Large intestine (tissue), 3 donors: ENCODE measurements around the gene ASGR1. TPM values are rescaled to one million over a fixed set of nuclear protein-coding genes. Genes with fewer than 3 reads are reported as not detected.

Experiments used
- DNase-seq, 2 donors: peaks; one replicate each; pipeline versions ENCODE4 v3.0.0 to v3.0.0-alpha.2; 2013
- H3K27ac ChIP-seq: one replicate; pipeline ENCODE4 v1.5.1; 2013; ENCODE audit warnings: low read length
- H3K27me3 ChIP-seq: 2 replicates; pipeline ENCODE4 v1.6.1; 2013; ENCODE audit warnings: low read length; ENCODE audit not compliant: control insufficient read depth, insufficient read depth
- H3K36me3 ChIP-seq: 2 replicates; pipeline ENCODE4 v1.6.1; 2013; ENCODE audit warnings: low read length; ENCODE audit not compliant: control insufficient read depth, insufficient read depth
- H3K4me1 ChIP-seq: one replicate; pipeline ENCODE4 v1.6.1; 2013; ENCODE audit warnings: low read length; ENCODE audit not compliant: control insufficient read depth, insufficient read depth
- H3K4me3 ChIP-seq: one replicate; pipeline ENCODE4 v1.5.1; 2013; ENCODE audit warnings: low read length
- H3K9me3 ChIP-seq: one replicate; pipeline ENCODE4 v1.6.1; 2013; ENCODE audit warnings: mild to moderate bottlenecking, low read depth, low read length, moderate library complexity; ENCODE audit not compliant: control insufficient read depth
- WGBS: methylation state at CpG from one replicate; pipeline ENCODE4 v1.1.5; 2013; ENCODE audit warnings: low lambda C conversion rate; ENCODE audit not compliant: insufficient coverage; 5-methylcytosine and 5-hydroxymethylcytosine counted together
- polyA plus RNA-seq: library from polyadenylated mRNA; unstranded; fragments of 120-200 nt; gene quantifications from one replicate; pipeline ENCODE4 v1.2.1, GENCODE V29; 2013

ASGR1 gene
- polyA plus RNA-seq, 1 donor = 5.7 TPM

DNA sequence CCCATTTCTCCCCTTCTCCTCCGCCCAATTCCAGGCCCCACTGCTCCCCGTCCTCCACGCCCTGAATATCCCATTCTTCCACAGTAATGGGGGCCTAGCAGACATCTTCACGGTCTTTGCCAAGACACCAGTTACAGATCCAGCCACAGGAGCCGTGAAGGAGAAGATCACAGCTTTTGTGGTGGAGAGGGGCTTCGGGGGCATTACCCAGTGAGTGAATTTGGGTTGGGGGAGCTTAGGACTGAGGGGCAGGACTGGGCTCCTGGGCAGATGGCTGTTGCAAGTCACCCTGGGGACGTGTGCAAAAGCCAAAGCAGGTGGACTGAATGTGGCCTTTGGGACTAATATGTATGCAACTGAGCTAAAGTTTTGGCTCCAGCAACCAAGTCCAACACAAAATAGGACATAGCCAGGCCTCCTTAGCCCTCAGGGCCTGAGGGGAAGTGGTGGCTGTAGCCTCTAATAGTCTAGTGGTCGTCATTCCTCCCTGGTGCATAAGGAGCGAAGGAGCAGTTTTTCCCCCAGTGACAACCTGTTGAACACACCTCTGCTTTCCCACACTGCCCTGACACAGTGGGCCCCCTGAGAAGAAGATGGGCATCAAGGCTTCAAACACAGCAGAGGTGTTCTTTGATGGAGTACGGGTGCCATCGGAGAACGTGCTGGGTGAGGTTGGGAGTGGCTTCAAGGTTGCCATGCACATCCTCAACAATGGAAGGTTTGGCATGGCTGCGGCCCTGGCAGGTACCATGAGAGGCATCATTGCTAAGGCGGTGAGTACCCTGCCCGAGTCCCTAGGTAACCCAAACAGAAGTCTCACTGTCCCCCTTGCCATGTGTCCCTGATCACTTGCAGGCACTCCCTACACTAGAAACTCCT lies 43.2 kb upstream of the ASGR1 start:
- no CpG with 5 or more reads among the region's 15 CpGs for WGBS
- DNase-seq = no peak
- Histone ChIP-seq H3K36me3 (peaks cover 63% of the 10 kb centered on the region), H3K9me3 (no peaks in the 10 kb centered on the region), H3K4me1 (peaks cover 28% of the 10 kb centered on the region), H3K27ac (no peak overlapping the region), H3K4me3 (no peak overlapping the region), H3K27me3 (peaks cover 7% of the 10 kb centered on the region)

DNA sequence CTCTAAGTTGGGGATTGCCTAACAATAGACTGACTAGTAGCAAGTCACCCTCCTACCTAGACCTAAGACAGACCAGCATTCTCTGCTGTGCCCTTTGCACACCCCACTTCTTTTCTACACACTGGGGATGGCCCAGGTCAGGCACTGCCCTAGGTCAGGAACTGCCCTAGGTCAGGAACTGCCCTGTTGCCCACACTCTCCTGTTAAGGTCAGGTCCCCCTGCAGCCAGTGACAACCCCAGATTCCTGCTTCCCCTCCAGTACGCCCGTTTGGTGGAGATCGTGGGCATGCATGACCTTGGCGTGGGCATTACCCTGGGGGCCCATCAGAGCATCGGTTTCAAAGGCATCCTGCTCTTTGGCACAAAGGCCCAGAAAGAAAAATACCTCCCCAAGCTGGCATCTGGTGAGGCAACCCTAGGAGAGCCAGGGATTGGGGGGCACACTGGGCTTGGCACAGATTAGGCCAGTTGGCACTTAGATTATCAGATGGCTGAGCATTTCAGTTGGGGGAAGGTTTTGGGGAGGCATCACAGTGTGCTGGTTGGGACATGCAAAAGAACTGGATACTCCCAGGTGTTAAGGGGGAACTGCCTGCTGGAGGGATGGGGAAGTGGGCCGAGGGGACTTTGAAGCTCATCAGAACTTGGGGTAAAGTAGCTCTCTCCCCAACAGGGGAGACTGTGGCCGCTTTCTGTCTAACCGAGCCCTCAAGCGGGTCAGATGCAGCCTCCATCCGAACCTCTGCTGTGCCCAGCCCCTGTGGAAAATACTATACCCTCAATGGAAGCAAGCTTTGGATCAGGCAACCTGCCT lies 42.3 kb upstream of the ASGR1 start:
- Histone ChIP-seq H3K27me3 (peaks cover 13% of the 10 kb centered on the region), H3K27ac (peak overlapping the region; percentile 90), H3K4me3 (no peak overlapping the region), H3K9me3 (no peaks in the 10 kb centered on the region), H3K4me1 (peaks cover 28% of the 10 kb centered on the region), H3K36me3 (peaks cover 55% of the 10 kb centered on the region)
- no peak for DNase-seq
- no CpG with 5 or more reads among the region's 10 CpGs for WGBS

DNA sequence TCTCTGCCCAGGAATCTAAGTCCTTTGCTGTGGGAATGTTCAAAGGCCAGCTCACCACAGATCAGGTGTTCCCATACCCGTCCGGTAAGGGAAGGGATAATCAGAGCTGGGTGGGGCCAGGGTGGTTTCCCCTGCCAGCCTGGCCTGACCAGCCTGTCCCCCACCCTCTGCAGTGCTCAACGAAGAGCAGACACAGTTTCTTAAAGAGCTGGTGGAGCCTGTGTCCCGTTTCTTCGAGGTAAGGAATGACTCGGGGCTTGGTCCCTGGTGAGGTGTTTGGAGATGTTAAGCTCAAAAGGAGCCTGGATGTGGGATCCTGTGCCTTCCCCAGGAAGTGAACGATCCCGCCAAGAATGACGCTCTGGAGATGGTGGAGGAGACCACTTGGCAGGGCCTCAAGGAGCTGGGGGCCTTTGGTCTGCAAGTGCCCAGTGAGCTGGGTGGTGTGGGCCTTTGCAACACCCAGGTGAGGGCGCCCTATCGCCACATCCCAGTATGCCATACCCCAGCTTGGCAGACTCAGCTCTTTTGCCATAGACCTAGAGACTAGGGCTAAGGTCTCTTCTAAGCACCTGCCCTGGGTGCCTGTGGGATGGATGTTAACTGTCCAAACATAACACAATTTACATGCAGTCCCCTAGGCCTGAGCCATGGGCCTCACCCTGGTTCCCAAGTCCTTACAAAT lies 41.6 kb upstream of the ASGR1 start:
- Histone ChIP-seq H3K4me3 (peak overlapping the region; percentile 85), H3K4me1 (peaks cover 28% of the 10 kb centered on the region), H3K9me3 (no peaks in the 10 kb centered on the region), H3K36me3 (peaks cover 47% of the 10 kb centered on the region), H3K27me3 (peaks cover 18% of the 10 kb centered on the region), H3K27ac (peak overlapping the region; percentile 90)
- DNase-seq = peak; percentile 61 to 74
- no CpG with 5 or more reads among the region's 11 CpGs for WGBS

DNA sequence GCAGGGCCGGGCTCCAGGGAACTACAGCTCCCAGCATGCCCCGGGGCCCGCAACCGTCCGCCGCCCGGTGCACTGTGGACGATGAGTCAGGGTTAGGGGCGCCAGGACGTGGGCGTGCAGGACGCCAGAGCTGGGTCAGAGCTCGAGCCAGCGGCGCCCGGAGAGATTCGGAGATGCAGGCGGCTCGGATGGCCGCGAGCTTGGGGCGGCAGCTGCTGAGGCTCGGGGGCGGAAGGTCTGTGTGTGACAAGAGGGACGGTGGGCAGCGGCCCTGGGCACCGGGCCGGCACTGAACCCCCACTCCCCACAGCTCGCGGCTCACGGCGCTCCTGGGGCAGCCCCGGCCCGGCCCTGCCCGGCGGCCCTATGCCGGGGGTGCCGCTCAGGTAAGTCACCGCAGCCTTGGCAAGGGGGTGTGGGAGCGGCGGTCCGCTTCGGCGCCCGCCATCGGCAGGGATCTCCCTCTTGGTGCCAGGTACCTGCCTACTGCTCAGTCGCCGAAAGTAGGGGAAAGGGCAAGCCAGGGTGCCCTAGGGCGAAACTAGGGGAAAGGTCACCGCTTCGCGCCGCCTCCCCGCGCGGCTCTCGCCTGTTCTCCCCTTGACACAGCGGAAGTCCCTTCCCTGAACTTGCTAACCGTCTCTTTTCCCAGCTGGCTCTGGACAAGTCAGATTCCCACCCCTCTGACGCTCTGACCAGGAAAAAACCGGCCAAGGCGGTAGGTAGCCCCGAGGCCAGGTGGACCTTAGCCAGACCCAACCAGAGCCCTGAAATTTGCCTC lies 40.8 kb upstream of the ASGR1 start, which contains the start of the genes ACADVL and DLG4:
TSS of gene ACADVL (plus strand) at position 127 of the 781 bp plus-strand sequence. CDS start at position 174, 47 bp downstream.
TSS of gene DLG4 (minus strand) at position 25 of the 781 bp plus-strand sequence.
- Histone ChIP-seq H3K4me3 (peak within 1 kb of the TSS; percentile 85), H3K27me3 (peaks cover 24% of the 10 kb centered on the region), H3K36me3 (peaks cover 40% of the 10 kb centered on the region), H3K4me1 (peaks cover 31% of the 10 kb centered on the region), H3K9me3 (no peaks in the 10 kb centered on the region), H3K27ac (peak within 1 kb of the TSS; percentile 90)
- peak; percentile 86 to 90 for DNase-seq
- no CpG with 5 or more reads among the region's 63 CpGs for WGBS

DNA sequence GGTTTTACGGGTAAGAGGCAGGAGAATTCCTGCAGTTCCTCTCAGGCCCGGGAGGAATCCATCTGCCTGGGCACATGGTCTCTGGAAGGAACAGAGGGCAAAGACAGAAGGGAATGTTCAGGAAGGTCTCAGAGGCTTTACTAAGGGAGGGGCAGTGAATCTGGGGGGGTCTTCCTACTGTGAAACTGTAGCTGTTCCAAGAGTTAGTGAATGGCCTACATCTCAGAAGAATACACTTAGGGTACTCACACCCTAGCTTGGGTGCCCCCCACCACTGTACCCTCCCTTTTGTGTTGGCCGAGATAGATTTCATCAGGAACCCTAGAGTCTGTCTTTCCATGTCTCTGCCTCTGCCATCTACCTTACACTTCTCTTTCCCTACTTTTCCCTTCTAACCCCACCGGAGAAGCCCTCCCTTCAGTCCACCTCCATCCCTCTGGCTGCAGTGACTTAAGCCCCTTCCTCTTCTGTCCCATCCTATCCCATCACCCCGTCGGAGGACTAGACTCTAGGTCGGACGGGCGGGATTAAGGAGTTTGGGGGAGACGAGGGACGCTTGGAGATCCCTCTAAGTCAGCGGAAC lies 40.1 kb upstream of the ASGR1 start:
- DNase-seq = no peak
- H3K4me3 ChIP-seq = peak overlapping the region; percentile 85
- 75% methylated on average over 4 of the region's 12 CpGs for WGBS
- peaks cover 33% of the 10 kb centered on the region for H3K36me3 ChIP-seq
- no peaks in the 10 kb centered on the region for H3K9me3 ChIP-seq
- H3K4me1 ChIP-seq = peaks cover 38% of the 10 kb centered on the region
- H3K27me3 ChIP-seq = peaks cover 24% of the 10 kb centered on the region
- H3K27ac ChIP-seq = peak overlapping the region; percentile 90

DNA sequence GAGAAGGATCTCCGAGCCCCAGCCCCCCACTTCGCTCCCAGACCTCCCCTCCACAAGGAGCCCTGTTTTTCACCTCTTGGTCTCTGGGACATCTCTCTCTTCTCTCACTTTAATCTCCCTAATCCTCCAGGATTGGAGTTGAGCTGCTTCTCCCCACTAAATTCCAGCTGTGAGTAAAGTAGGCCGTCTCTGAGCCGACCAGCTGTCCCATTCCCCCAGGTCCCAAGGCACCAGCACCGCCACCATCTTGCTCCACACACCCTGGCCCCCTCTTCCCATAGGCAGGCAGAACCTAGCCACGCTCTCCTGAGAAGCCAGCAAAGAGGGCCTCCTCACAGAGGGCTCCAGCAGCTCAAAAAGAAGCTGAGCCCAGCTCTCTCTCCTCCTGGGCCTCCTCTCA lies 39.6 kb upstream of the ASGR1 start:
- Histone ChIP-seq H3K9me3 (no peaks in the 10 kb centered on the region), H3K4me3 (no peak overlapping the region), H3K27me3 (peaks cover 24% of the 10 kb centered on the region), H3K4me1 (peaks cover 43% of the 10 kb centered on the region), H3K36me3 (peaks cover 28% of the 10 kb centered on the region), H3K27ac (no peak overlapping the region)
- no peak for DNase-seq
- no CpG with 5 or more reads among the region's 6 CpGs for WGBS

GRCh38 chr17:7218166-7218565 lies 39.0 kb upstream of the ASGR1 start:
- Histone ChIP-seq H3K27me3 (peaks cover 24% of the 10 kb centered on the region), H3K36me3 (peaks cover 22% of the 10 kb centered on the region), H3K4me3 (no peak overlapping the region), H3K4me1 (peaks cover 46% of the 10 kb centered on the region), H3K27ac (no peak overlapping the region), H3K9me3 (no peaks in the 10 kb centered on the region)
- DNase-seq = no peak
- no CpG with 5 or more reads among the region's 6 CpGs for WGBS

- Histone ChIP-seq H3K36me3 (peaks cover 14% of the 10 kb centered on the region), H3K27ac (no peak overlapping the region), H3K9me3 (no peaks in the 10 kb centered on the region), H3K4me1 (peaks cover 46% of the 10 kb centered on the region), H3K4me3 (peak overlapping the region; percentile 30), H3K27me3 (peaks cover 28% of the 10 kb centered on the region)
- no peak for DNase-seq
- 20% methylated on average over 1 of the region's 32 CpGs for WGBS
These were observed 38.2 kb upstream of the ASGR1 start for GRCh38 chr17:7217113-7217987.
